MM.1S (cell line): ENCODE data around the gene CD164L2.

Experiments used
- DNase-seq: peaks from one replicate; pipeline ENCODE4 v3.0.0-alpha.2; 2015
- H2AFZ ChIP-seq: fragments of 300-600 bp; sonication (generic); 2 replicates; pipeline ENCODE4 v1.6.0; 2016; ENCODE audit warnings: antibody characterized with exemption, low read length
- H3F3A ChIP-seq: fragments of 300-600 bp; sonication (generic); 2 replicates; pipeline ENCODE4 v1.6.1; 2016; ENCODE audit warnings: mild to moderate bottlenecking, antibody characterized with exemption, low read length, moderate library complexity, mixed read lengths; ENCODE audit not compliant: insufficient read depth
- H3K27ac ChIP-seq: fragments of 300-600 bp; sonication (generic); 2 replicates; pipeline ENCODE4 v1.5.1; 2016; ENCODE audit warnings: mild to moderate bottlenecking, low read length
- H3K27me3 ChIP-seq: fragments of 300-600 bp; sonication (generic); replicated peaks from 2 replicates; pipeline ENCODE4 v1.6.0; 2016; ENCODE audit warnings: low read length; ENCODE audit not compliant: insufficient read depth
- H3K36me3 ChIP-seq: fragments of 300-600 bp; sonication (generic); replicated peaks from 2 replicates; pipeline ENCODE4 v1.6.1; 2016; ENCODE audit warnings: mild to moderate bottlenecking, low read length, mixed read lengths; ENCODE audit not compliant: insufficient read depth
- H3K4me1 ChIP-seq: fragments of 300-600 bp; sonication (generic); 2 replicates; pipeline ENCODE4 v1.6.1; 2016; ENCODE audit warnings: low read length, mixed read lengths
- H3K4me2 ChIP-seq: fragments of 300-600 bp; sonication (generic); 2 replicates; pipeline ENCODE4 v1.6.0; 2016; ENCODE audit warnings: low read depth, low read length
- H3K4me3 ChIP-seq: fragments of 300-600 bp; sonication (generic); 2 replicates; pipeline ENCODE4 v1.5.1; 2016; ENCODE audit warnings: low read length, mixed read lengths
- H3K79me2 ChIP-seq: fragments of 300-600 bp; sonication (generic); 2 replicates; pipeline ENCODE4 v1.6.1; 2016; ENCODE audit warnings: mixed run types, low read length, mixed read lengths
- H3K9ac ChIP-seq: fragments of 300-600 bp; sonication (generic); 2 replicates; pipeline ENCODE4 v1.6.1; 2016; ENCODE audit warnings: low read length, mixed read lengths
- H3K9me2 ChIP-seq: fragments of 300-600 bp; sonication (generic); replicated peaks from 2 replicates; pipeline ENCODE4 v1.6.1; 2016; ENCODE audit warnings: mild to moderate bottlenecking, low read length, mixed read lengths; ENCODE audit not compliant: insufficient read depth
- H3K9me3 ChIP-seq: fragments of 300-600 bp; sonication (generic); replicated peaks from 2 replicates; pipeline ENCODE4 v1.6.1; 2016; ENCODE audit warnings: mild to moderate bottlenecking, low read length, mixed read lengths; ENCODE audit not compliant: insufficient read depth
- H4K20me1 ChIP-seq: fragments of 300-600 bp; sonication (generic); 2 replicates; pipeline ENCODE4 v1.6.1; 2016; ENCODE audit warnings: mild to moderate bottlenecking, low read length, moderate library complexity, mixed read lengths; ENCODE audit not compliant: insufficient read depth
- CTCF ChIP-seq: fragments of 300-600 bp; sonication (generic); IDR thresholded peaks from 2 replicates; pipeline ENCODE4 v1.5.1; 2016; ENCODE audit warnings: antibody characterized with exemption, low read length, mixed read lengths
- EZH2 ChIP-seq: fragments of 300-600 bp; sonication (generic); optimal IDR thresholded peaks from 2 replicates; pipeline ENCODE3; 2017; ENCODE audit warnings: low read depth, mild to moderate bottlenecking, antibody characterized with exemption, low read length, mixed read lengths
- EZH2phosphoT487 ChIP-seq: fragments of 300-600 bp; sonication (generic); IDR thresholded peaks from 2 replicates; pipeline ENCODE4 v1.6.1; 2018; ENCODE audit warnings: antibody characterized with exemption, low read length

CD164L2 gene

DNA sequence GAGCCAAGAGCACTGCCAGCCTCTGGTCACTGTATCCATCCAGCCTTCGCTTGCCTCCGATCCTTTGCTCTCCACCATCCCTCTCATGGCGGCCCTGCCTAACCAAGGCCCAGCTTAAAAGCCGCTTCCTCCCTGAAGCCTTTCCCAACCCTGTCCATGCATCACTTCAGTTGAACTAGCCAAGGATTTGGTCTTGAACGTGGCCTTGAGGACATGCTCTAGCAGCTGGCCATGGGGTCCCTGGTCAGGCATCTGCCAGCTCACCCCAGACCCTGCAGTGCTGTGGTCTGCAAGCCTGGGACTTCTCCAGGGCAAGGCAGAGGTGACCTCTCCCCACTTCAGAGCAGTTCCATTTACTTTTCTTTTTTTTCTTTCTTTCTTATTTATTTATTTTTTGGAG lies 46.4 kb downstream of the CD164L2 start:
- Histone ChIP-seq H3K36me3 (no peaks in the 10 kb centered on the region; the same call in 1 of the 2 replicates), H3K4me1 (peaks cover 7% of the 10 kb centered on the region), H3K9ac (no peak overlapping the region)

DNA sequence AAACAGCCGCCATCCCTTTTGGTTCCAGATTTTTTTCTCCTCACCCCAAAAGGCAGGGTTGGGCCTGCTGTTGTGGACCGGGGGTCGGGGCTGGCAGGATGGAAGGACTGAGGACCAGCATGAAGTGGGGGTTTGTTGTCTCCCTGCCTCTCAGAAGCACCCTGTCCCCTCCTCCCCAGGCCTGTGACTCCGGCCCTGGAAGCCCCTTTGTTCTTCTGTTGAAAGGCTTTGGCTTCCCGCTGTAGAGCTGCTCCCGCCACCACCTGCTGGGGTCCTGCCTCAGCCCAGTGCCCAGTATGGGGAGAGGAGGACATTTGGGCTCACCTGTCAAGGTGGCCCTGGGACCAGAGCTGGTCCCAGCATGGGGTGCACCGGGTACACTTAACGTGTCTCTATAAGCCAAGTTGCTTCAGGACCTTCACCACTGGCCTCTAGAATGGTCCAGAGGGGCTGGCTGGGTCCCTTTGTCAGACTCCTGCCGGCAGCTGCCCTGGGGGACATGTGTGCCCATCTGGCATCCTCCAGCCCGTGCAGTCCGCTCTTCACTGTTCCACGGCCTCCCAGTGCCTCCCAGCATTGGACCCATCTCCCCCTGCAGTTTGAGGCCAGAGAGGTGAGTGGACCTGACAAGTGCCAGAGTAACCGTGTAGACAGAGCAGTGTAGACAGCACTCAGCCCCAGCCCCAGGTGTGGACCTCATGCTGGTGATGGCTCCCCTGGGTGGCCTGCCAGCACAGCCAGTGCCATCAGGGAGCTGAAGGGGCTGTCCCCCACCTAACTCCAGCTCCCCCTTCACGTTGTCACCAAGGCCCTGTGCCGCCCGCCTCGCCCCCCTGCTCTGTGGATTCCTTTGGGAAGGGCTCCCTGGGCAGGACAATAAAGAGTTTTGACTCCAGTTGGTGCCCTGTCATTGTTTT lies 47.4 kb downstream of the CD164L2 start:
- Histone ChIP-seq H3K9ac (no peak overlapping the region), H3F3A (no peaks in the 10 kb centered on the region), H3K9me2 (no peaks in the 10 kb centered on the region), H3K9me3 (no peaks in the 10 kb centered on the region), H2AFZ (no peak overlapping the region), H3K4me1 (no peaks in the 10 kb centered on the region), H3K27me3 (no peaks in the 10 kb centered on the region), H4K20me1 (no peaks in the 10 kb centered on the region), H3K4me3 (no peak overlapping the region), H3K36me3 (no peaks in the 10 kb centered on the region; the same call in 1 of the 2 replicates), H3K79me2 (peaks cover 11% of the 10 kb centered on the region), H3K4me2 (no peak overlapping the region), H3K27ac (no peak overlapping the region)
- TF ChIP-seq EZH2phosphoT487, result no peak
- no peak for TF ChIP-seq EZH2
- no peak for TF ChIP-seq CTCF
- DNase-seq, result no peak

More for the DNA sequence above, 46.4 kb downstream of the CD164L2 start:
- Histone ChIP-seq H3K4me2 (no peak overlapping the region), H3K27me3 (no peaks in the 10 kb centered on the region), H3K27ac (no peak overlapping the region), H4K20me1 (no peaks in the 10 kb centered on the region), H3K4me3 (no peak overlapping the region), H3K9me3 (no peaks in the 10 kb centered on the region), H3F3A (no peaks in the 10 kb centered on the region), H2AFZ (no peak overlapping the region), H3K9me2 (no peaks in the 10 kb centered on the region), H3K79me2 (0 out of 2 replicates have a peak, but pooled peaks cover 3% of the 10 kb centered on the region)
- DNase-seq, result no peak
- TF ChIP-seq EZH2 (no peak), EZH2phosphoT487 (no peak), CTCF (no peak)

GRCh38 chr1:27333717-27334279 lies 49.3 kb downstream of the CD164L2 start:
- no peaks in the 10 kb centered on the region for H3F3A ChIP-seq
- no peaks in the 10 kb centered on the region for H4K20me1 ChIP-seq
- H3K4me1 ChIP-seq, result no peaks in the 10 kb centered on the region
- H3K9me2 ChIP-seq, result no peaks in the 10 kb centered on the region
- H3K4me2 ChIP-seq, result no peak overlapping the region
- TF ChIP-seq EZH2phosphoT487, result no peak
- TF ChIP-seq EZH2, result no peak
- no peak for TF ChIP-seq CTCF
- peaks cover 28% of the 10 kb centered on the region for H3K79me2 ChIP-seq
- no peak overlapping the region for H3K27ac ChIP-seq
- no peak overlapping the region for H3K9ac ChIP-seq
- no peak overlapping the region for H2AFZ ChIP-seq
- H3K27me3 ChIP-seq, result no peaks in the 10 kb centered on the region
- no peak for DNase-seq
- H3K4me3 ChIP-seq, result no peak overlapping the region
- H3K9me3 ChIP-seq, result no peaks in the 10 kb centered on the region
- no peaks in the 10 kb centered on the region; the same call in 1 of the 2 replicates for H3K36me3 ChIP-seq
